ENCODE results near the gene PYGM.

The PYGM gene

DNA sequence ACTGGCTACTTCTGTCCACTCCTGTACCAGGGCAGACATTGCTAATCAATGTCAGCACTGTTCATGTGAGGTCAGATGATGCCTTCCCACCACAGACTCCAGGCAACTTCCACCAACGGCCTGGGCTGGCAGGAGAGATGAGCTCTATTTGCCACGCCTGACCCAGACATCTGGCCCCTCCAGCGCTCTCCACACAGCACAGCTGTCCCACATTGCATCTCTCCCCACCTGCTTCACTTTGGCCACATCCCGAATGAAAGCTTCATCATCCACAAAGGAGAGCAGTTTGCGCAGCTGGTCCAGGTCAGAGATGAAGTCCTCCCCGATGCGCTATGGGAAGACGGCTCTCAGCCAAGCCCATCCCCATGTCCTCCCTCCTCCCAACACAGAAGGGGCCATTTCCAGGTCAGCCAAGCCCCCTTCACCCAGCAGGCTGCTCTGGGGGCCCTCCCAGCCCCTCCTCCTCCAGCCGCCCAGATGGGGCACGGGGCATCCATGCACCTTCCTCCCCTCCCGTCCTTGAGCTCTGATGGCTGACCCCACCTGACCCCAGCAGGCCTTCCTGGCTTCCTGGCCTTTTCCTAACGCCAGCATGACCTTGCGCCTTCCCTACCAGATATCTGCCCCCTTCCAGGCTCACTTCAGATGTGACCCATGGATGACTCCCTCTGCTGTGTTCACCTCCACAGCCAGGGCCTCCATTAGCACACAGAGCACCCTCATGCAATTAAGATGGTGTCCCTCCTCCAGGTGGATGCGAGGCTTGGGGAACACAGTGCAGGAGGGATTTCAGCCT lies 7.4 kb downstream of the PYGM start:
- DNase-seq = no peak

DNA sequence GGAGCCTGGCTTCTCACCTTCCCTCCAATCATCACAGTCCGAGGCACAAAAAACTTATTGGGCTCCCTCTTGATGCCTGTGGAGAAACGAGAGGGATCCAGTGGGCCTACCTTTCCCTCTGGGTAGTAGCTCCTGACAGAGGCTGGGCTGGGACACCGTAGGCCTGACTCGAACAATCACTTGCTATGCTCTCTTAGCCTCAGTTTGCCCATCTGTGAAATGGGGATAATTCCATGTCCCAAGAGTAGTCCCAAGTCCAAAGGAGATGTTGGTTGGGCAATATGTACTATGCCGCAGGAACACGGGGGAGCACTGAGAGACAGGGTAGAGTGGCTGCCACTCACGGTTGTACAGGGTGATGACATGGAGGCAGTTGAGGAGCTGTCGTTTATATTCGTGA lies 8.2 kb downstream of the PYGM start:
- DNase-seq = no peak

DNA sequence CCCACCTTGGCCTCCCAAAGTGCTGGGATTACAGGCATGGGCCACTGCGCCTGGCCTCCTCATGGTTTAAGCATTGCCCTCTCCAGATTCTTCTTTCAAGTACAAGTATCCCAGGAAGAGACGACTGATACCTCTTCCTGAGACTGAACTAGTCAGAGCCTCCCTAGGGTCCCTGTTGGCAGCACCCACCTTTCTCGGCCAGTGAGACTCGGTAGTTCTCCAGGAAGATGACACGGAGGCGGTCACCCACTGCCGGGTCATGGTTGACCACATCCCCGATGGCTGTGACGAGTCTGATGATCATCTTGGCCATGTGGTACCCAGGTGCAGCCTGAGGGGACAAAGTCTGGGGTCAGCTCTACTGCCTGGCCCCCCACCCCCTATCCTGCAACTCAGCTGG lies 8.6 kb downstream of the PYGM start:
- DNase-seq = no peak

DNA sequence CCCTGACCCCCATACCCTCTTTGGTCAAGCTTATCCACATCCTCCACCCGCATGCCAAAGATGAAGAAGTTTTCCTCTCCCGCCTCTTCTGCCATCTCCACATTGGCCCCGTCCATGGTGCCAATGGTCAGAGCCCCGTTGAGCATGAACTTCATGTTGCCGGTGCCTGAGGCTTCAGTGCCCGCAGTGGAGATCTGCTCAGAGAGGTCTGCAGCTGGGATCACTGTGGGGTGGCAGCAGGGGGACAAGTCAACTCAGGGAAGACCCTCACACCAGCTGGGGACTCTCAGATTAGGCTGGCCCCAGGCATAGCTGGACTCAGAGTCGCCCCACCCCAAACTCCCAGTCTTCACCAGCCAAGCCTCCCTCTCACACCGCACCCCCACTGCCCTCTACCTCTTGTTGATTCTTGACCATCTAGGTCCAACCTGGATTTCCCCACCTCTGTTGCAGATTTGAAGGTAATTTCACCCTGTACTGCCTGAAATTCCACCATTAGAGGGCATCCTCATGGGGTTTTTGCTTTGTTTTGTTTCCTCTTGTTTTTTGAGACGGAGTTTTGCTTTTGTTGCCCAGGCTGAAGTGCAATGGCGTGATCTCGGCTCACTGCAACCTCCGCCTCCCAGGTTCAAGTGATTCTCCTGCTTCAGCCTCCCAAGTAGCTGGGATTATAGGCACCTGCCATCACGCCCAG lies 9.3 kb downstream of the PYGM start:
- DNase-seq = no peak

DNA sequence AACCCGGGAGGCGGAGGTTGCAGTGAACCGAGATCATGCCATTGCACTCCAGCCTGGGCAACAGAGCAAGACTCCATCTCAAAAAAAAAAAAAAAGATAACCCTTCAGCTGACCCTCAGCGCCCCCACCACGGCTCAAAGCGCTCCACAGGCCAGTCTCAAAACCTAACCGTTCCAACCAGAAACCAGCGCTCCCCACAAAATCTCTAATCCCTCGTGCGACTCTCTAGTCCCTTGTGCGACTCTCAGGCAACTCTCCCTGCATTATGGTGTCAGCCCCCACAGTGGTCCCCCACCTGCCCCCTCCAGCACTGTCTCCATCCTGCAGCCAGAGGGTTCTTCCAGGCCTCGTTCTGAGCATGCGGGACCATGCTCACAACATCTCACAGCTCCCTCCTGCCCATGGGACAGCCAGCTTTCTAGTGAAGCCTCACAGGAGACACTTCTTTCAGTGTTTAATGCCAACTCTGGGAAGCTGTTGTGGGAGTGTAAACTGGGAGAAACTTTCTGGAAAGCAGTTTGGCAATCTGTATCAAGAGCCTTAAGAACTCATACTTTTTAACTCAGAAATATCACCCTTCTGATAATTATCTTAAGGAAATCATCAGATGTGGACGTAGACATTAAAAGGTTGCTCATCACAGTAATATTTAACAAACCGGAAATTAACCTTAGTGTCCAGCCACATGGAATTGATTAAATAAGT lies 11.7 kb downstream of the PYGM start:
- no peak for DNase-seq

DNA sequence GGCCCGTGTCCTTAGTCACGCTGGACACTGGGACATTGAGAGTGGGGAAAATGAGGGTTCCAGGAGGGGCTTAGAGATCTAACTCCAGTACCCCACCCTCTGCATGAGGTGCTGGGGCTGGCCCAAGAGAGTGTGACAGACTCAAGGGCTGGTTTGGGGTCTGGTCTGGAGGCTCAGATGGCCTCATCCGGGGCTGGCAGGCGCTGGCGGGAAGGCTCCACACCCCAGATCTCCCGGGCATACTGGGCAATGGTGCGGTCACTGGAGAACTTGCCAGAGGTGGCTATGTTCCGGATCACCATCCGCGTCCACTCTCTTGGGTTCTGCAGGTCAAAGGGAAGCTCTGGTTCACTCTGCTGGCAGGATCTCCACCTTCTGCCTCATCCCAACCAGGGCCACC lies 13.3 kb downstream of the PYGM start:
- no peak for DNase-seq

DNA sequence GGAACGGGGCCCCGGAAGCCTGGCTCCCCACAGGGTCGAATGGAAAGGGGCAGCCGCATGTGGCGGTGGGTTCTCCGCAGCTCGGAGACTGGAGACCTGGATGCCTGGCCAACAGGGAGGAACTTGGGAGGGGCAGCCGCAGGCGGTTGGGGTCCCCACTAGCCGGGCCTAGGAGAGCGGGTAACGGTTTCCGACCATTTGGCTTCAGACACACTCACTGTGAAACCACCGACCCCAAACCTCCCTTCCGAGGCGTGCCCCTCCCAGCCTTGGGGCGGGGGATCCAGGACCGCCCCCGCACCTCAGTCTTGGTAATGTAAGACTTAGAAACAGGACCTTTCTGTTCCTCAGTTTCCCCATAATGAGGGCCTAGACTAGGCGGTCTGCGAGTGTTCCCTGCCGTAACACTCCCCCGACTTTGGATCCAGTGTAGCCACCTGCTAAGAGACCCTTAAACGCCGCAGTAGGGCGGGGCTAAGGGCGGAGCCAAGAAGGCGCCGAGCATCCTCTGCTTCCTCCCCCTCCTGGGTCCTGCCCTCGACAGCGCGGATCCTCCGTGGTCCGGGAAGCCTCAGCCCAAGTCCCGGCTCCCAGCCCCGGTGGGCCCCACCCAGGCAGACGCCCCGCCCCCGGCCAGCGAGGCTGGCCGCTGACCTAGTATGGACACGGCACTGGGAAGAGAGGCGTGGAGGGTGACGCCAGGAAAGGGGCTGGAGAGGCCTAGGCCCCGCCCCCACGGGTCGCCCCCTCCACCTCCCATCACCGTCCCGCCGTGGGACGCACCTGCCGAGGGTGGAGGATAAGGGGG lies 14.0 kb downstream of the PYGM start:
- peak; percentile 53 to 70 for DNase-seq

DNA sequence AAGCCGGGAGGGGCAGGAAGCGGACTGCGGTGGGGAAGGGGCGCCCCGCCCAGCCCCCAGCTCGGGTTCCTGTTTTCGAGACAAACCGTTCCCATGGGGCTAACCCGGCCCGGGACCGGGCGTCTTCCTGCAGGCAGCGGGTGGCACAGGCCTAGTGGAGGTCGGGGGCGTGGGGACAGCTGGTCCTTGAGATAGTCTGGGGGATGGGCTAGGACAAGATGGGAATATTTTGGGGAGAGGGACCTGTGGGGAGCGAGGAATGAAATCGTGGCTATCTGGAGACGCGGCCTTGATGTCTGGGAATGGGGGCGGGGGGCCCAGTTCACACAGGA lies 14.6 kb downstream of the PYGM start:
- peak; percentile 33 to 64 for DNase-seq

DNA sequence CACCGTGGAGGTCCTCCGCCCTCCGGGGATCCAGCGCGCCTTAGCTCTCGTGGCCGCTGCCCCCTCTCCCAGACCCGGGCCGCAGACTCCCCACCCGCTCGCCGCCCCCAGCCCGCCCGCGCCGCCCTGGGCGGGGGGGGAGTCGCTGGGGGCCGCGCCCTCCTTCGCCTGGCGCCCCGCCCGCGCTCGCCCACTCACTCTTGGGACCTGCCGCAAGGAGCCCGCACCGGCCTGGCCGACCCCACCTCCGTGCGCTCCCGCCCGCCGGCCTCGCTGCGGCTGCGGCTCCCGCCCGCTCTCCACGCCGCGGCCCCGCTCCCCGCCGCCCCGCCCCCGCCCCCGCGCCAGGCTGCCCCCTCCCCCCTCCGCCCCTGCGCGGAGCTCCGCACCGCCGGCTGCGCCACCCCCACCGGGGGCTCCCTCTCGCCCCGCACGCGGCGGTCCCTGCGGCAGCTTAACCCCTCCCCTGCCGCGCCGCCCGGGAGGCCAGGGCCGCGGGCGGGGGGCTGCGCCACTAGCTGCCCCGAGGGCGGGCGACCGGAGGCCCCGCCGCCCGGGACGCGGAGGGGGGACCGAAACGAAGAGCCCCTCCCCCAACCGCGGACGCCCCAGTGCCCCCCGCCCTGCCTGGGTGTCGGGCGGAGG lies 15.1 kb downstream of the PYGM start:
- DNase-seq = peak; percentile 28 to 39

DNA sequence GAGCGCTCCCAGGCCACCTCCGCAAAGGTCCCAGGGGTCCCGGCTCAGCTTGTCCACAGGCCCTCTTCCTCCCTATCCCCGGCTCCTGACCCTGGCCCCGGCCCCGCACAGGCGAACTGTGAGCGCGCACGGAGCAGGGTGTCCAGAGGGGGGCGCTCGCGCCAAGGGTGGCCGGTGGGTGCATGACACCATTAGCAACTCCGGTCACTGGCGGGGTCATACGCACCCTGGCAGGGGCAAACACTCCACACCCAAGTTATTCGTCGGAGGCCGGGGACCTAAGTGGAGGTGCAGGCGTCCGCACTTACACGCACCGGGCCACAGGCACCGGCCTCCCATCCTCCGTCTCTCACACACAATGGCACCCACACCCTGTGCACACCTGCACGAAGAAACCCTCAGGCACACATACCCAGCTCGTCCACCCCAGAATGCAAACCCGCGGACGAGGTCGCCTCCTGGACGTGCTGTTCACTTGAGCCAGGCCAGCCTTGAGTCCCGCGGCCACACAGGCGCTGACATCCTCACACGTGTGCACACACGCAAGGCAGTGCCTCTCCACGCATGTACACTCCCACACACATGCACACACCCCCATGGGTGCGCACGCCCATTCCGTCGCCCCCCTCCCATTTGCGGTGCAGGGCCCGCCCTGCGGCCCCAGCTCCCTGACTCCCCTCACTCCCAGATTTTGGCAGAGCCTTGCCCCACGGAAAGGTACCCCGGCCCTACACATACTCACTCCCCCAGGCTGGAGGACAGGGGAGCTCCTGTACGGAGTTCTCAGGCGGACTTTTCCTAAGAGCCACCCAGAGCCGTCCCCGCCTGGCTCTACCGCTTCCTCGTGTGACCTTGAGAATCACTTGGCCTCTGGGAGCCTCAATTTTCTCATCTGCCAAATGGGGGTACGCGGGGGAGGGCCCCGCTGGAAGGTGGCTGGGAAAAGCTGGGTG lies 15.9 kb downstream of the PYGM start, which contains the start of gene RASGRP2:
Gene RASGRP2 (minus strand): TSS at position 552 of the 953 bp plus-strand sequence. CDS start 1,276 bp downstream, outside the sequence.
- DNase-seq = peak; percentile 71 to 73

DNA sequence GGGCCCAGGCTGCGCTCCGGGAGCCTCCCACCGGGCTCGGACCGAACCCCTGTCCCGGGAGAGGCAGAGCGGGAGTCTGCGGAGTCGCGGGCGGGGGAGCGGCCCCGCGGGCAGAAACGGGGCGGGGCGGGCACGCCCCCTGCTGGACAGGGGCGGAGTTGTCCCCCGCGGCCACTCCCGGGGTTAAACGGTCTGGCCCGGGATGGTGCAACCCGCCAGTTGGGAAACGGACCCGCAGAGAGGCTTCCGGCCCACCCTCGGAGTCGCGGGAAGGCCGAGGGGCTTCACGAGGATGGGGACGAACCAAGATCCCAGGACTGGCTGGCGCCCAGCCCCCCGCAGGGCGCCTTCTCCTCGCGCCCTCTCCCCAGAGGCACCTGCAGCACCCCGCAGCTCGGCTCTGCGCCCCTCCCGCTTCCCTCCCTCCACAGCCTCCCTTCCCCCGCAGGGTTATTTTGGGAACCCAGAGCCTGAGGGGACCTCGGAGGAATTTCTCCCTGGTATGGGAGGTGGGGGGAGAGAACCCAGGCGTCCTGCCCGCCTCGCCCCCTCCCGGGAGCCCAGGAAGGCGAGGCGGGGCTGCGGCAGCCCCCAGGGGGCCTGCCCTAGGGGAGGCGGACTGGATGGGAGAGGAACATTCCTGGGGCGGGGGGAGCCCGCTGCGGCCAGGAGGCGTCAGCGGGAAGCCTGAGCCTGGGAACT lies 16.7 kb downstream of the PYGM start:
- DNase-seq = peak; percentile 65 to 80

DNA sequence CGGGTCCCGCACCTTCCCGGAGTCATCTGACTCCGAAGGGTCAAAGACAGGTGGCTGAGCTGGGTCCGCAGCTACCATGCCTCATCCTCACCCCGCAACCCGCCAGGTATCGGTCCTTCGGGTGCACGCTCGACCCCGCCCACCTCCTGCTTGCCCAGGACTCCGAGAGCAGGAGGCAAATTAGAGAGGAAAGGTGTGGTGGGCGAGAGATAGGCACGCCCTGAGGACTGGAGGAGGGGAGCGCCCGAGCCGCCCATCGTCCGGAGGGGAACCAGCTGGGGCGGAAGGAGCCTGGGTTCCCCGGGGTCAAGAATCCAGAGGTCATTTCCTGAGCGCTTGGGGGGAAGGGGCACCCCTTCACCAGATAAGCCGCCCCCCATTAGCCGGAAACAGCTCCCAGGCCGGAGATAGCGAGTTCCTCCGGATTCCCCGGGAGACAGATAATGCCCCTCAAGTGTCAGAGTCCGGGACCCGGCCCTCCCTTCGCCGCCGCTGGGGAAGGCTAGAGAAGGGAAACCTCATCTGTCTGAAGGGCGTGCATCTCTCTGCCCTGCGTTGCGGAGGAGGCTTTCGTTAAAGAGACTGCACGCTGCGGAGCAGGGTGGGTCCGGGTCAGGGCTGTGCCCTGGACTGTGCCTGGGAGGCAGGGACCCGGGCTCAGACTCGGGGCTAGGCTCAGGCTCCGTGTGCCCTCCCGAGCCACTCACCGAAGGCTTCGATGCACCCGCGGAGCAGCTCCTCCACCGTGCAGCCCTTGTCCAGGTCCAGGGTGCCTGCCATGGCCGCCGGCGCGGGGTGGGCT lies 17.5 kb downstream of the PYGM start:
- DNase-seq = peak; percentile 24 to 26

DNA sequence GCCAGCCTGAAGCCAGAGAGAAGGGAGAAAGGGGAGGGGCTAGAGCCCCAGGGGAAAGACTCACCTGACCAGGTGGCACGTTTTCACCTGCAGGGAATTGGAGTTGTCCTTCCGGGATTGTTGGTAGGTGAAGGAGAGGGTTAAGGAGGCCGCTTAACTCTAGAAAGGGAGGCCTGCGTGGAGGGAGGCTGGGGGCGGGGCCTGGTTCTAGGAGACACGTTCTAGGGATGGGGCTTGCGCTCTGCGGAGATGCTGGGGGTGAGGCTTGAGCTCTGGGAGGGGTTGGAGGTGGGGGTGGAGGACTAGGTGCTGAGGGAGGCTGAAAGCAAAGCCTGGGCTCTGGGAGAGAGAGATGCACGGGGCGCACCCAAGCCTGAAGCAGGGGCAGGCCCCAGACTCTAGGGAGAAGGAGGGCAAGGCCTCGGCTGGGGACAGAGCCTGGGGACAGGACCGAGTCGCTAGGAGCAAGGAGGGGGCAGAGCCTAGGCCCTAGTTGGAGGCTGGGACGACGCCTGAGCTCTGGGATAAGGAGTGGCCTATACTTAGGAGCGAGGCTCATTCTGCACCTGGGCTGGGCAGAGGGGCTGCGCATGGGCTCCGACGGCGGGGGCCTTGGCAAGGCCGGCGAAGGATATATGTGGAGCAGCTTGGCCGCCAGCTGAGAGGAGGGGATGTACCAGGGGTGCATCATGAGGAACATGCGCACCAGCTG lies 18.2 kb downstream of the PYGM start:
- no peak for DNase-seq

DNA sequence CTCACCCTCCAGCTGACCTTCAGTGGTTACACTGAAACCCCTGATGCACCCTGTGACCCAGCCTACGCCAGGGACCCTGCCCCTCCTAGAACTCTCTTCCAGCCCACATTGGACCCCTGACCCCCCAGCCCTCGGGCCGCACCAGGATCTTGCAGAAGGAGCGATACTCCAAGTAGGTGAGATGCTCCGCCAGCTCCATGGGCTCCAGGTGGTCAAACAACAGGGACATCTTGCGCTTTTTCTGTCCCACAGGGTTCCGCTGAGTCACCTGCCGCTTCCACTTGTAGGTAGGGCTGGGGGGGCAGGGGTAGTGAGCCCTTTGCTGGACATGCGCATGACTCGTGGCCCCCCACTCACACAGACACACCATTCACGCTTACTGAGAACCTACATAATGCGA lies 19.9 kb downstream of the PYGM start:
- DNase-seq = no peak

DNA sequence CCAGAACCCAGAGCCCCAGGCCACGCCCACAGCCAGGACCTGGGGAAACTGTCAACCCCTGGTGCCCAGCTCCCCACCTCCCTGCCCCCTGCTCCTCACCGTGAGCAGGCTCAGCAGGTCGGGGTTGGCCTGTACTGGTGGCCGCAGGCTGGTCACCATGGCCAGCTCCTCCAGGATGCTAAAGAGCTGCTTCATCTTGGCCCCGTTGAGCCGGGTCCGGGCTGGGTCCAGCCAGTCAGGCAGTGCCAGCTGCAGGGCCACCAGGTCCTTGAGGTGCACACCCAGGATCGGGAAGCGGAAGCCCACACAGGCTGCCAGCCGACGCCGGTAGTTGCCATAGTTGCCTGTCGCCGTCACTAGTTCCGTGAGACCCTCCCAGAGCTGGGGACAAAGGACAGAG lies 23.1 kb downstream of the PYGM start:
- DNase-seq = no peak

DNA sequence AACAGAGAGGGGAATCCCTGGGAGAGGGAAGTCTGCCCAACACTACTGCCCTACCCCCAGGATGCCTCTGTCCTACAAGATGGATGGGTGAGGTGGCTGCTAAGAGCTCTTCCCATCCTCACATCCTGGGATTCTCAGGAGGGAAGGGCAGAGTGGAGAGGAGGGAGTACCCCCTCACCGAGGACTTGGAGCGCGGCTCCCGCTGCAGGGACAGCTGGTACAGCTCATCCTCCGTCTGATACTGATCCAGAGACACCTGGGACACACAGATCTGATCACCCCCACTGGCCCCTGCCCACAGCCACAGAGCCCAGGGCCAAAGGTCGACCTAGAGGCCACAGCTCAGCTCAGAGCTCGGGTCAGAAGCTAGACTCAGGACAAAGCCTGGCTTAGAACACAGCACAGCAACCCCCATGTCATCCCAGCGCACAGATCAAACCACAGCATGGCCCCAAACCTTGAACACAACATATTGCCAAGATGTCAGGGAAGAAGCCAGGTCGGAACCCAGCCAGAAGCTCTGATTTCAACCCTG lies 24.0 kb downstream of the PYGM start:
- DNase-seq = no peak

DNA sequence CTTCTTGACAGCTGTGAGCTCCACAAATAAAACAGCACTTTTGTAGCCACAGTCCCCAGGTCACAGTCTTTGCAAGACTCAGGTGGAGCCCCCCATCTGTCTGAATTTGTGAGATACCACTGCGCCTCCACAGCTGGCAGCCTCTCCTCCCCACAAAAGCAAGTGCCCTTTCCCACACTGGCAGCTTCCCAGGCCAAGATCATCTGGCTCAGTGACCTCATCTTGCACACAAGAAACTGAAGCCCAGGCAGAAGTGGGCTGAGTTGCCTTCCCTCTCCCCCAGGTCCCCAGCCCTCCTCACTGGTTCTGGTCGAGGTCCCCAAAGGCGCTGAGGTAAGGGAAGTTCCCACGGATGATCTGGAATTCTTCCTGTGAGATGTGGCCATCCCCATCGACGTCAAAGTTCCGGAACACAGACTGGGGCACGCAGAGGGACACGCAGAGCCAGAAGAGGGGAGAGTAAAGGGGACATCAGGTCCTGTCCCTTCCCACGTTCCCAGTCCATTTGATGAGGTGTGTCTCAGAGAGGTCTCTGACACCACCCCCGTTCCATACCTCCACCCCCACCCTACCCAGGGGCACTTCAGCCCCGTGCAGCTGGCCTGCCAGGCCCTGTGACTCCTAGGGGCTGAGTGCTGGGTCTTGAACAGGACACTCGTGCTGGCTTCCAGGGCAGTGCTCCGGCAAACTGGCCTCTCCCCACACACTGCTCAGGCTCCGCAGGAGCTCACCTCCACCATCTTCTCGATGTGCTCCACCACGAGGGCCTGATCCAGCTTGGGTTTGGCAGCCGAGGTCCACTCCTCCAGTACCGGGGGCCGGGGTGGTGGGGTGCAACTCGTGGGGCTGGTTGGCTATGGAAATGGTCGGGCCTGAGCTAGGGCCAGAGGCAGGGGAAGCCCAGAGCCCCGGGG lies 24.7 kb downstream of the PYGM start:
- no peak for DNase-seq

DNA sequence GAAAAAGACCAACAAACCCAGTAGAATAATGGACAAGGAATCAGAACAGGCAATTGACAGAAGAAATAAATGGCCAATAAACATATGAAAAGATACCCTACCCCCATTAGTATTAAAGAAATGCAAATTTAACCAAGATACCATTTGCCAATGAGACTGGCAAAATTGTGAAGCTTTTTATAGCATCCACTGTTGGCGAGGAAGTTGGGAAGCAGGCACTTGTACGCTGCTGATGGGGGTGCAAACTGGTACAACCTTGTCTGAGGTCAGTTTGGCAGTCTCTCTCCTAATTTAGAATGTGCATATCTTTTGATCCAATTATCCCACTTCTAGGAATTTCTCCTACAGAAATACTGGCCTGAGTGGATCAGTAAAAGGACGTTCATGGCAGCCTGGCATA lies 28.2 kb downstream of the PYGM start:
- no peak for DNase-seq

Data from stimulated activated CD4-positive, alpha-beta T cell treated with anti-CD3 and anti-CD28 coated beads, Interleukin-4, amount 100 ng/mL, for 4 hours (primary cell).